NCI-H1048 (cell line): ENCODE data around the gene LYPD8.

Experiments used
- DNase-seq: peaks from one replicate; lab custom pipeline; 2025; lab: John Stamatoyannopoulos, UW

The LYPD8 gene

GRCh38 chr1:248697907-248698306, 57.7 kb downstream of the LYPD8 start:
- no peak for DNase-seq

GRCh38 chr1:248696774-248697173, 58.8 kb downstream of the LYPD8 start:
- DNase-seq, result no peak

DNA sequence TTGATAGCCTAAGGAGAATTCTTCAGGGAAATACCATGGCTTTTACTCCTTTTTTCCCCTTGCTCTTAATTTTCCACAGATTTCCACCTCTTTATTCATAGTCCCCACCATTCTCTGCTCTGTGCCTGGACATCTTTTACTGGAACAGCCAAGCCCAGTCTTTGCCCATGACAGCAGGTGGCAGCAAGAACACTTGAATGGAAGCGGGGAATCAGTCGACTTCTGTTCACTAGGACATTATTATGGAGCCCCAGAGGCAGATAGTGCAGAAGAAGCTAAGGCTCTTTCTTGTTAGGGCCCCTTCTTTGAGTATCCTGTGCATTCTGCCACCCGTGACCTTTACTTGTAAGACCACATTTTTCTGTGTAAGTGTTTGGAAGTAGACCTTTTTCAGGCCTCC, 59.3 kb downstream of the LYPD8 start:
- no peak for DNase-seq

- DNase-seq, result no peak
Observed at GRCh38 chr1:248695451-248696132, 60.0 kb downstream of the LYPD8 start.

DNA sequence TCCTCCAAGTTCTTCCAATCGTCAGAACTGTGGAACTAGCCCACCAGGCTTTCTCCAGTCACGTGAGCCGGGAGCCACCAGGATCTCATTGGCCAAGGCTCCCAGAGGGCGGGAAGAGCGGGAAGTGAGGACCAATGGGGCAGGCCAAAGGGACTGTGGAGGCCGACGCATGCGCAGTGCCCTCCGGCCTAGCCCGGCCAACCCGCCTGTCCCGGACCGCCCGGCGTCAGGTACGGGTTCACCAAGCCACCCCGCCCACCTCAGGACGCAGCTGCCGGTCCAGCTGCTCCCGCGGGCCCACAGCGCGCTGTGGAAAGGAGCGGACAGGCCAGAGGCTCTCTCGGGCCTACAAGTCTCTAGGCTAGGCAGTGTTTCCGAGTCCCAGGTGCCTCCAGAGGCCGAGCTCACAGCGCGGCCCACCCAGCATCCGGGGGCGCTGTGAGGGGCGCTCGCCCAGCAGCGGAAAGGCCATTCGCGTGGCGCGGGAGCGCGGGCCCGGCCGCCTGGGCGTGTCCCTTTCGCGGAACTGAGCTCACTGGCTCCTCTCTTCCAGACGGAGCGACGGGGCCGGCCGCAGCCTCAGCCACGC, 63.9 kb downstream of the LYPD8 start:
- DNase-seq, result no peak
